K562 (cell line): ENCODE results near the gene GJA5. TPM values are rescaled to one million over a fixed set of nuclear protein-coding genes. Genes with fewer than 3 reads are reported as not detected.

ENCODE experiments used
- ATAC-seq: fragments of 200-7000 bp; cut with Tn5 transposase; 3 replicates; pipeline ENCODE4 v1.9.1; 2020; ENCODE audit warnings: moderate library complexity
- BruUV-seq: library from RNA; stranded (reverse); fragments of 400-500 nt; replicated peaks from 2 replicates; lab custom pipeline; 2021; lab: Mats Ljungman, UMichigan
- CTCF ChIA-PET: fragments of 300-600 bp; formaldehyde crosslinking; extraction: SDS; loops from one replicate; lab custom pipeline; 2021; ENCODE audit warnings: low intra/inter-chr PET ratio; lab: Yijun Ruan, JAX
- POLR2A ChIA-PET: fragments of 300-600, 350-650 bp; sonication (Branson Sonifier 250); formaldehyde crosslinking; extraction: SDS; loops from one replicate; lab custom pipeline; 2021; ENCODE audit warnings: antibody characterized with exemption, inconsistent platforms; lab: Yijun Ruan, JAX
- DNase-seq, 4 experiments: peaks; one replicate each; pipeline versions ENCODE4 v3.0.0 to v3.0.0-alpha.2; 2011 to 2018; ENCODE audit warnings: low spot score in 3 of 4, mixed read lengths in 3 of 4; ENCODE audit errors: extremely low read depth in 1 of 4
- FAIRE-seq: peaks from 2 replicates; lab custom pipeline; 2011; peaks lifted over from hg19 to GRCh38; lab: Jason Lieb, UNC
- H2AFZ ChIP-seq: 2 replicates; pipeline ENCODE4 v1.6.0; 2011; ENCODE audit warnings: low read depth, low read length, control low read depth, inconsistent platforms
- H3K27ac ChIP-seq: fragments of 200-600 bp; 3 replicates; pipeline ENCODE4 v1.8.0; 2011; ENCODE audit warnings: low read depth, mild to moderate bottlenecking, control low read depth, inconsistent platforms, low read length, moderate library complexity, mixed read lengths; ENCODE audit errors: extremely low read depth
- H3K27me3 ChIP-seq, 2 experiments: fragments of 300-600 bp in 1 of 2; 2 replicates in 1 of 2; 3 replicates in 1 of 2; pipeline versions ENCODE4 v1.6.0 to v1.8.0; 2011; ENCODE audit warnings: inconsistent platforms in 2 of 2, low read length in 2 of 2, mild to moderate bottlenecking in 1 of 2, mixed read lengths in 1 of 2, moderate library complexity in 1 of 2; ENCODE audit not compliant: control insufficient read depth in 2 of 2, insufficient read depth in 2 of 2
- H3K36me3 ChIP-seq: fragments of 300-600 bp; 3 replicates; pipeline ENCODE4 v1.8.0; 2011; ENCODE audit warnings: mild to moderate bottlenecking, low read length, inconsistent platforms; ENCODE audit not compliant: control insufficient read depth, insufficient read depth
- H3K4me1 ChIP-seq, 2 experiments: fragments of 200-600 bp in 1 of 2; replicated peaks in 1 of 2; 2 replicates in 1 of 2; 3 replicates in 1 of 2; pipeline versions ENCODE4 v1.5.1 to v1.8.0; 2011; ENCODE audit warnings: inconsistent platforms in 2 of 2, low read length in 2 of 2, mild to moderate bottlenecking in 1 of 2, mixed read lengths in 1 of 2, moderate library complexity in 1 of 2; ENCODE audit not compliant: control insufficient read depth in 2 of 2, insufficient read depth in 2 of 2
- H3K4me2 ChIP-seq: 2 replicates; pipeline ENCODE4 v1.6.1; 2011; ENCODE audit warnings: low read length, control low read depth, inconsistent platforms, mixed read lengths; ENCODE audit not compliant: insufficient read depth
- H3K4me3 ChIP-seq: fragments of 200-600 bp; sonication (generic), shearing (Covaris generic); 2 replicates; pipeline ENCODE4 v1.5.1; 2016; ENCODE audit warnings: control low read depth, inconsistent platforms
- H3K79me2 ChIP-seq: fragments of 200-600 bp; 3 replicates; pipeline ENCODE4 v1.8.0; 2011; ENCODE audit warnings: low read length, inconsistent platforms; ENCODE audit not compliant: control insufficient read depth, insufficient read depth
- H3K9ac ChIP-seq, 2 experiments: 2 replicates each; pipeline versions ENCODE4 v1.6.0 to v1.6.1; 2011; ENCODE audit warnings: low read depth in 2 of 2, low read length in 2 of 2, control low read depth in 1 of 2, inconsistent platforms in 1 of 2, mild to moderate bottlenecking in 1 of 2, mixed read lengths in 1 of 2; ENCODE audit not compliant: insufficient read depth in 1 of 2
- H3K9me1 ChIP-seq: one replicate; pipeline ENCODE4 v1.6.0; 2011; ENCODE audit warnings: inconsistent platforms, mild to moderate bottlenecking, low read length, moderate library complexity; ENCODE audit not compliant: control insufficient read depth, insufficient read depth
- H3K9me3 ChIP-seq: replicated peaks from 2 replicates; pipeline ENCODE4 v1.5.1; 2011; ENCODE audit warnings: low read depth, low read length, inconsistent platforms; ENCODE audit not compliant: control insufficient read depth, insufficient read depth
- H4K20me1 ChIP-seq: replicated peaks from 2 replicates; pipeline ENCODE4 v1.6.1; 2011; ENCODE audit warnings: low read length, inconsistent platforms, mixed read lengths; ENCODE audit not compliant: control insufficient read depth, insufficient read depth
- ARHGAP35 ChIP-seq: fragments of 450-650 bp; IDR thresholded peaks from 2 replicates; pipeline ENCODE4 v1.6.1; 2018; ENCODE audit not compliant: partially characterized antibody
- CBFB ChIP-seq: sonication (generic); formaldehyde crosslinking; IDR thresholded peaks from 2 replicates; pipeline ENCODE4 v1.4.0; 2020; ENCODE audit warnings: mild to moderate bottlenecking, missing genetic modification reagents
- FOXJ2 ChIP-seq: fragments of 200-800 bp; sonication (Bioruptor generic); IDR thresholded peaks from 2 replicates; pipeline ENCODE4 v1.6.1; 2016; ENCODE audit warnings: missing genetic modification characterization, missing compliant biosample characterization
- NFXL1 ChIP-seq: fragments of 450-650 bp; formaldehyde crosslinking; IDR thresholded peaks from 2 replicates; pipeline ENCODE4 v1.4.0; 2021; ENCODE audit warnings: mild to moderate bottlenecking
- PHB ChIP-seq: fragments of 250-450 bp; sonication (Bioruptor Pico); IDR thresholded peaks from 2 replicates; pipeline ENCODE4 v1.5.0; 2021
- PHF21A ChIP-seq: fragments of 450-650 bp; IDR thresholded peaks from 2 replicates; pipeline ENCODE4 v1.6.1; 2017; ENCODE audit warnings: low read depth, borderline replicate concordance
- POLR2A ChIP-seq: fragments of 450-650 bp; conservative IDR thresholded peaks from 2 replicates; pipeline ENCODE4 v1.6.1; 2016
- SMARCA5 ChIP-seq: fragments of 450-650 bp; IDR thresholded peaks from 2 replicates; pipeline ENCODE4 v1.6.1; 2016
- TRIM28 ChIP-seq: fragments of 450-650 bp; IDR thresholded peaks from 2 replicates; pipeline ENCODE4 v1.6.1; 2017
- ZFP30 ChIP-seq: fragments of 250-450 bp; sonication (Bioruptor Pico); IDR thresholded peaks from 2 replicates; pipeline ENCODE4 v1.8.0; 2022; ENCODE audit warnings: moderate library complexity, mild to moderate bottlenecking, inconsistent platforms, borderline replicate concordance
- ZNF41 ChIP-seq: fragments of 250-450 bp; sonication (Bioruptor Pico); conservative IDR thresholded peaks from 2 replicates; pipeline ENCODE4 v1.4.0; 2020; ENCODE audit warnings: mild to moderate bottlenecking
- ZNF589 ChIP-seq: fragments of 200-800 bp; sonication (Bioruptor generic); IDR thresholded peaks from 2 replicates; pipeline ENCODE4 v1.6.1; 2016; ENCODE audit warnings: low read depth, missing genetic modification characterization, missing compliant biosample characterization
- ZNF717 ChIP-seq: fragments of 250-450 bp; sonication (Bioruptor Pico); IDR thresholded peaks from 2 replicates; pipeline ENCODE4 v1.5.0; 2021
- WGBS: fragments of 100-300 bp; shearing (Covaris generic); methylation state at CpG from one replicate; pipeline ENCODE4 v1.1.6; 2016; ENCODE audit warnings: low coverage, mixed read lengths; ENCODE audit not compliant: insufficient coverage; ENCODE audit errors: missing lambda C conversion rate; 5-methylcytosine and 5-hydroxymethylcytosine counted together
- in situ Hi-C: fragments of 300-500 bp; cut with MboI; formaldehyde crosslinking; loops from 4 replicates; pipeline ENCODE4 v1.15.0; 2018; ENCODE audit warnings: inconsistent platforms, mixed read lengths
- intact Hi-C: fragments of 100-400 bp; cut with micrococcal nuclease; formaldehyde crosslinking; loops from 2 replicates; pipeline ENCODE4 v1.14.2; 2022
- polyA plus RNA-seq, 8 experiments: library from polyadenylated mRNA; depleted of rRNA in 4 of 8; stranded (reverse) in 5 of 8; unstranded in 3 of 8; fragments of >200 nt; fragmentation: Nextera tagmentation in 2 of 8; fragmentation: Illumina TruSeq in 1 of 8; extraction: Ambion mirVana in 2 of 8; extraction: Trizol in 1 of 8; gene quantifications; 2 replicates each; pipeline versions ENCODE4 v1.2.1 to v1.2.3, GENCODE V29; 2011 to 2014; ENCODE audit warnings: inconsistent platforms in 1 of 8, missing spikeins in 1 of 8
- total RNA-seq, 7 experiments: library from RNA; depleted of rRNA in 6 of 7; stranded (reverse); fragments of >200 nt in 6 of 7; fragmentation: Illumina TruSeq in 2 of 7; extraction: Trizol in 2 of 7; gene quantifications; 2 replicates each; pipeline versions ENCODE4 v1.2.1 to v1.2.3, GENCODE V29; 2011 to 2021; ENCODE audit warnings: low replicate concordance in 1 of 7
- TF ChIP-seq, protein P1 (sequence below): fragments of 250-450 bp; sonication (Bioruptor Pico); IDR thresholded peaks from 2 replicates; pipeline ENCODE4 v1.5.0; 2020; ENCODE audit warnings: mild to moderate bottlenecking, borderline replicate concordance

Gene GJA5
- total and polyA plus RNA-seq, 9 of the 15 experiments (the other 6 are each of a cell fraction or from before 2014, with no cell fraction given): 0.07 TPM; not detected in 7

DNA sequence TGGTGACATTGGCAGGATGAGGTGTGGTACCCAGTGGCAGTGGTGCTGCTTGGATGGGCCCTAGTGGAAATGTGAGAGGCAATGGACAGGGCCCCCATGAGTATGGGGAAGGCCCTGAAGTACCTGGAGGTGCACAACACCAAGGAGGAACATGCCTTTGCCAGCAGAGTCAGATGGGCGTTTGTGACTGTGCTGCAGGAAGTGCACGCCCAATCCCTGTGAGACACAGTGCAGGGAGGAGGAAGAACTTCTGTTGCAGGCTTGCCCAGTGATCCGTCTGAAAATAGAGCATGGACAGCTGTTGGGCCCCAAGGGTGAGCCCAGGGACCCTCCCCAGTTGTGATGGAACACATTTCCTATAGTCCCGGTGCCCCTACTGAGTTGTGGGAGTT lies 42.7 kb downstream of the GJA5 start:
- ChIA-PET CTCF (no interaction called here), POLR2A (no interaction called here)
- intact Hi-C loops: no loop called here
- Histone ChIP-seq H3K4me1 (no peaks in the 10 kb centered on the region), H3K9me1 (no peaks in the 10 kb centered on the region), H3K36me3 (no peaks in the 10 kb centered on the region), H2AFZ (no peak overlapping the region), H3K4me3 (no peak overlapping the region), H3K27me3 (peaks cover 0 to 38% of the 10 kb centered on the region in 2 experiments; a peak in 3 of 5 replicates), H4K20me1 (no peaks in the 10 kb centered on the region), H3K79me2 (no peaks in the 10 kb centered on the region), H3K9me3 (no peaks in the 10 kb centered on the region), H3K9ac (no peak overlapping the region), H3K4me2 (no peak overlapping the region), H3K27ac (no peak overlapping the region)
- 0% methylated on average over 4 of the region's 4 CpGs for WGBS
- no peak for FAIRE-seq
- DNase-seq: no peak
- in situ Hi-C loops: no loop called here
- TF ChIP-seq FOXJ2 (tag): no peak
- BruUV-seq: no TSS peak
- no peak for ATAC-seq

GRCh38 chr1:147717051-147717705 lies 43.2 kb downstream of the GJA5 start:
- no peaks in the 10 kb centered on the region for H3K79me2 ChIP-seq
- CTCF ChIA-PET: no interaction called here
- H3K4me2 ChIP-seq: no peak overlapping the region
- intact Hi-C loops: no loop called here
- no peaks in the 10 kb centered on the region for H3K36me3 ChIP-seq
- H4K20me1 ChIP-seq: no peaks in the 10 kb centered on the region
- H3K27me3 ChIP-seq: peaks cover 0 to 37% of the 10 kb centered on the region in 2 experiments; a peak in 3 of 5 replicates
- in situ Hi-C loops: no loop called here
- H3K9ac ChIP-seq: no peak overlapping the region
- H3K4me1 ChIP-seq: no peaks in the 10 kb centered on the region
- WGBS: 2% methylated on average over 6 of the region's 6 CpGs
- no peak overlapping the region for H2AFZ ChIP-seq
- no peak overlapping the region for H3K27ac ChIP-seq
- TF ChIP-seq POLR2A (no peak), CBFB (CRISPR knock-in tag) (no peak), PHB (no peak), TRIM28 (no peak), ZFP30 (CRISPR knock-in tag) (no peak), ZNF717 (CRISPR knock-in tag) (no peak), NFXL1 (CRISPR knock-in tag) (no peak), ARHGAP35 (no peak), SMARCA5 (no peak), PHF21A (no peak), ZNF41 (CRISPR knock-in tag) (no peak), ZNF589 (CRISPR knock-in tag) (no peak)
- TF ChIP-seq, protein P1, sequence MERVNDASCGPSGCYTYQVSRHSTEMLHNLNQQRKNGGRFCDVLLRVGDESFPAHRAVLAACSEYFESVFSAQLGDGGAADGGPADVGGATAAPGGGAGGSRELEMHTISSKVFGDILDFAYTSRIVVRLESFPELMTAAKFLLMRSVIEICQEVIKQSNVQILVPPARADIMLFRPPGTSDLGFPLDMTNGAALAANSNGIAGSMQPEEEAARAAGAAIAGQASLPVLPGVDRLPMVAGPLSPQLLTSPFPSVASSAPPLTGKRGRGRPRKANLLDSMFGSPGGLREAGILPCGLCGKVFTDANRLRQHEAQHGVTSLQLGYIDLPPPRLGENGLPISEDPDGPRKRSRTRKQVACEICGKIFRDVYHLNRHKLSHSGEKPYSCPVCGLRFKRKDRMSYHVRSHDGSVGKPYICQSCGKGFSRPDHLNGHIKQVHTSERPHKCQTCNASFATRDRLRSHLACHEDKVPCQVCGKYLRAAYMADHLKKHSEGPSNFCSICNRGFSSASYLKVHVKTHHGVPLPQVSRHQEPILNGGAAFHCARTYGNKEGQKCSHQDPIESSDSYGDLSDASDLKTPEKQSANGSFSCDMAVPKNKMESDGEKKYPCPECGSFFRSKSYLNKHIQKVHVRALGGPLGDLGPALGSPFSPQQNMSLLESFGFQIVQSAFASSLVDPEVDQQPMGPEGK (CRISPR knock-in tag): no peak
- POLR2A ChIA-PET: interaction anchor here (0.8 kb wide), 1 partner anchor 9 kb away, joined by 3 read pairs; no protein-coding TSS in a partner anchor
- ATAC-seq (no peak), DNase-seq (no peak), FAIRE-seq (no peak)
- H3K9me3 ChIP-seq: no peaks in the 10 kb centered on the region
- BruUV-seq: no TSS peak
- H3K9me1 ChIP-seq: no peaks in the 10 kb centered on the region
- no peak overlapping the region for H3K4me3 ChIP-seq
